HEK293 (cell line): ENCODE results near the gene FLNA.

Source experiments
- FEZF1 ChIP-seq: fragments of 450-650 bp; formaldehyde crosslinking; IDR thresholded peaks from 2 replicates; pipeline ENCODE4 v1.5.1; 2016; ENCODE audit warnings: missing biosample characterization, missing genetic modification characterization
- GLI4 ChIP-seq: fragments of 450-650 bp; formaldehyde crosslinking; IDR thresholded peaks from 2 replicates; pipeline ENCODE4 v1.5.1; 2016; ENCODE audit warnings: missing biosample characterization, missing genetic modification characterization
- MZF1 ChIP-seq: fragments of 450-650 bp; formaldehyde crosslinking; IDR thresholded peaks from 2 replicates; pipeline ENCODE4 v1.5.1; 2017; ENCODE audit warnings: missing biosample characterization, missing genetic modification characterization, borderline replicate concordance
- OSR2 ChIP-seq: fragments of 450-650 bp; formaldehyde crosslinking; IDR thresholded peaks from 2 replicates; pipeline ENCODE4 v1.5.1; 2016; ENCODE audit warnings: missing biosample characterization, missing genetic modification characterization
- OVOL3 ChIP-seq: fragments of 450-650 bp; formaldehyde crosslinking; IDR thresholded peaks from 2 replicates; pipeline ENCODE4 v1.5.1; 2016; ENCODE audit warnings: missing biosample characterization, missing genetic modification characterization
- SALL2 ChIP-seq: fragments of 450-650 bp; formaldehyde crosslinking; IDR thresholded peaks from 2 replicates; pipeline ENCODE4 v1.5.0; 2017; ENCODE audit warnings: missing biosample characterization, mild to moderate bottlenecking, missing genetic modification characterization, borderline replicate concordance
- SETDB1 ChIP-seq: IDR thresholded peaks from one replicate; pipeline ENCODE4 v1.6.1; 2017; ENCODE audit warnings: mild to moderate bottlenecking, low read length, moderate library complexity, mixed read lengths; ENCODE audit not compliant: insufficient read length
- TRIM28 ChIP-seq: IDR thresholded peaks from 2 replicates; pipeline ENCODE4 v1.6.1; 2011; ENCODE audit warnings: low read length, control low read depth, borderline replicate concordance
- ZNF133 ChIP-seq: fragments of 450-650 bp; formaldehyde crosslinking; IDR thresholded peaks from 2 replicates; pipeline ENCODE4 v1.5.1; 2016; ENCODE audit warnings: missing biosample characterization, missing genetic modification characterization
- ZNF138 ChIP-seq: fragments of 450-650 bp; formaldehyde crosslinking; IDR thresholded peaks from 2 replicates; pipeline ENCODE4 v1.5.1; 2016; ENCODE audit warnings: missing biosample characterization, missing genetic modification characterization, borderline replicate concordance
- ZNF184 ChIP-seq: fragments of 450-650 bp; IDR thresholded peaks from 2 replicates; pipeline ENCODE4 v1.5.1; 2018; ENCODE audit warnings: missing biosample characterization, mild to moderate bottlenecking, missing genetic modification characterization
- ZNF223 ChIP-seq: fragments of 450-650 bp; formaldehyde crosslinking; IDR thresholded peaks from 2 replicates; pipeline ENCODE4 v1.5.1; 2016; ENCODE audit warnings: missing biosample characterization, missing genetic modification characterization
- ZNF510 ChIP-seq: fragments of 450-650 bp; formaldehyde crosslinking; IDR thresholded peaks from 2 replicates; pipeline ENCODE4 v1.5.1; 2018; ENCODE audit warnings: mild to moderate bottlenecking, missing genetic modification characterization, missing biosample characterization; ENCODE audit not compliant: insufficient replicate concordance
- ZNF521 ChIP-seq: fragments of 450-650 bp; formaldehyde crosslinking; IDR thresholded peaks from 2 replicates; pipeline ENCODE4 v1.5.1; 2017; ENCODE audit warnings: missing biosample characterization, mild to moderate bottlenecking, missing genetic modification characterization
- ZNF560 ChIP-seq: fragments of 450-650 bp; formaldehyde crosslinking; IDR thresholded peaks from 2 replicates; pipeline ENCODE4 v1.5.1; 2017; ENCODE audit warnings: missing biosample characterization, missing genetic modification characterization, borderline replicate concordance
- ZNF571 ChIP-seq: fragments of 450-650 bp; formaldehyde crosslinking; IDR thresholded peaks from 2 replicates; pipeline ENCODE4 v1.5.0; 2017; ENCODE audit warnings: missing biosample characterization, missing genetic modification characterization
- ZNF596 ChIP-seq: fragments of 450-650 bp; IDR thresholded peaks from 2 replicates; pipeline ENCODE4 v1.5.0; 2018; ENCODE audit warnings: missing biosample characterization, mild to moderate bottlenecking, missing genetic modification characterization, moderate library complexity
- ZNF610 ChIP-seq: fragments of 450-650 bp; formaldehyde crosslinking; IDR thresholded peaks from 2 replicates; pipeline ENCODE4 v1.5.1; 2016; ENCODE audit warnings: missing biosample characterization, missing genetic modification characterization, borderline replicate concordance
- ZNF707 ChIP-seq: fragments of 450-650 bp; formaldehyde crosslinking; IDR thresholded peaks from 2 replicates; pipeline ENCODE4 v1.5.1; 2016; ENCODE audit warnings: missing biosample characterization, missing genetic modification characterization
- ZNF747 ChIP-seq: fragments of 450-650 bp; formaldehyde crosslinking; IDR thresholded peaks from 2 replicates; pipeline ENCODE4 v1.5.1; 2016; ENCODE audit warnings: missing biosample characterization, missing genetic modification characterization
- ZNF837 ChIP-seq: fragments of 450-650 bp; formaldehyde crosslinking; IDR thresholded peaks from 2 replicates; pipeline ENCODE4 v1.5.1; 2016; ENCODE audit warnings: missing biosample characterization, missing genetic modification characterization
- TF ChIP-seq, protein P1 (sequence below): fragments of 450-650 bp; formaldehyde crosslinking; IDR thresholded peaks from 2 replicates; pipeline ENCODE4 v1.5.1; 2016; ENCODE audit warnings: missing biosample characterization, missing genetic modification characterization
- TF ChIP-seq, protein P2 (sequence below): fragments of 450-650 bp; formaldehyde crosslinking; IDR thresholded peaks from 2 replicates; pipeline ENCODE4 v1.5.1; 2016; ENCODE audit warnings: missing biosample characterization, missing genetic modification characterization
- TF ChIP-seq, protein P3 (sequence below): fragments of 450-650 bp; formaldehyde crosslinking; IDR thresholded peaks from 2 replicates; pipeline ENCODE4 v1.5.1; 2017; ENCODE audit warnings: missing biosample characterization, mild to moderate bottlenecking, missing genetic modification characterization, moderate library complexity
- TF ChIP-seq, protein P4 (sequence below): fragments of 450-650 bp; formaldehyde crosslinking; IDR thresholded peaks from 2 replicates; pipeline ENCODE4 v1.5.1; 2016; ENCODE audit warnings: missing biosample characterization, missing genetic modification characterization
- TF ChIP-seq, protein P5 (sequence below): fragments of 450-650 bp; formaldehyde crosslinking; IDR thresholded peaks from 2 replicates; pipeline ENCODE4 v1.5.1; 2017; ENCODE audit warnings: missing biosample characterization, missing genetic modification characterization
- TF ChIP-seq, protein P6 (sequence below): fragments of 450-650 bp; formaldehyde crosslinking; IDR thresholded peaks from 2 replicates; pipeline ENCODE4 v1.5.1; 2017; ENCODE audit warnings: missing biosample characterization, missing genetic modification characterization
- TF ChIP-seq, protein P7 (sequence below): fragments of 450-650 bp; formaldehyde crosslinking; IDR thresholded peaks from 2 replicates; pipeline ENCODE4 v1.5.1; 2016; ENCODE audit warnings: missing biosample characterization, missing genetic modification characterization

FLNA gene

DNA sequence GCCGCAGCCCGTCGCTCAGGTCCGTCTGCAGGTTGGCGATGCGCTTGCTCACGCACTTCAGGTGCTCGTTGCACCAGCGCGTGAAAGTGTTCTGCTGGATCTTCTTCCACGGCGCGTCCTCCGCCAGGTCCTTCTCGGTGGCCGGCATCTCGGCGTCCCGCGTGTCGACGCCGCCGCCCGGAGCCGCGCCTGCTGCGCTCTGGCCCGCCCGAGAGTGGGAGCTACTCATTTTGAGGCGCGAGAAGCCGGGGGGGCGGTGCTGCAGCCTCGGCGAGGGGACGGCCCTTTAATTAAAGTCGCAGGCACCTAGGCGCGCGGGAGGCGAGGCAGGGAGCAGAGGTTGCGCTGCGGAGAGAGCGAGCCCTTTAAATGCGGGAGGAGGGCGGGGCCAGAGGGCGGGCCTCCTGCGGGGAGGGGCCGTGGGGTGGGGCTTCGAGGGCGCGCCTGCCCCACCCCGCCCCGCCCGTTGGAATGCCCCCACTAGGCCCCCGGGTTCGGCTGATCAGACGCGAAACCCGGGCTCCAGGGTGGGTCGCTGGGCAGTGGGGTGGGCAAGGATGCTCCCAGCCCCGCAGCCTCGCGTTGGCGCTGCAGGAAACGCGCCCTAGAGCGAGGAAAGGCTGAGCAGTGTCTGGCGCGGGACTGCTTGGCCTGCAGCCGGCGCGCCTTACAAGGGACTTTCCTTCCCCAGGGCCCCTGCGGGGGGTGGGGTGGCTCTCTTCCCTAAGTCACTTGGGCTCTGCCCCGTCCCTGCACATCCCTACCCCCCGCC lies 3.2 kb downstream of the FLNA start (continued):
- TF ChIP-seq, protein P1, sequence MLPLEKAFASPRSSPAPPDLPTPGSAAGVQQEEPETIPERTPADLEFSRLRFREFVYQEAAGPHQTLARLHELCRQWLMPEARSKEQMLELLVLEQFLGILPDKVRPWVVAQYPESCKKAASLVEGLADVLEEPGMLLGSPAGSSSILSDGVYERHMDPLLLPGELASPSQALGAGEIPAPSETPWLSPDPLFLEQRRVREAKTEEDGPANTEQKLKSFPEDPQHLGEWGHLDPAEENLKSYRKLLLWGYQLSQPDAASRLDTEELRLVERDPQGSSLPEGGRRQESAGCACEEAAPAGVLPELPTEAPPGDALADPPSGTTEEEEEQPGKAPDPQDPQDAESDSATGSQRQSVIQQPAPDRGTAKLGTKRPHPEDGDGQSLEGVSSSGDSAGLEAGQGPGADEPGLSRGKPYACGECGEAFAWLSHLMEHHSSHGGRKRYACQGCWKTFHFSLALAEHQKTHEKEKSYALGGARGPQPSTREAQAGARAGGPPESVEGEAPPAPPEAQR: no peak
- TF ChIP-seq ZNF596 (tag by site-specific recombination) (no peak), OSR2 (tag by site-specific recombination) (no peak), ZNF707 (tag by site-specific recombination) (no peak), ZNF138 (tag by site-specific recombination) (no peak), ZNF223 (no peak), ZNF510 (no peak), ZNF521 (tag by site-specific recombination) (no peak), ZNF571 (tag by site-specific recombination) (no peak), GLI4 (tag by site-specific recombination) (peak; percentile 91; the same call in 1 of the 2 replicates), ZNF747 (tag by site-specific recombination) (0 out of 2 replicates have a peak, but pooled peaks have one; percentile 58), MZF1 (no peak), ZNF133 (no peak), SALL2 (tag by site-specific recombination) (no peak), ZNF560 (tag by site-specific recombination) (no peak), ZNF837 (tag by site-specific recombination) (peak; percentile 60; the same call in 1 of the 2 replicates), ZNF610 (tag by site-specific recombination) (no peak), ZNF184 (tag by site-specific recombination) (no peak), TRIM28 (no peak), SETDB1 (no peak), FEZF1 (tag by site-specific recombination) (no peak), OVOL3 (tag by site-specific recombination) (no peak)
- TF ChIP-seq, protein P2, sequence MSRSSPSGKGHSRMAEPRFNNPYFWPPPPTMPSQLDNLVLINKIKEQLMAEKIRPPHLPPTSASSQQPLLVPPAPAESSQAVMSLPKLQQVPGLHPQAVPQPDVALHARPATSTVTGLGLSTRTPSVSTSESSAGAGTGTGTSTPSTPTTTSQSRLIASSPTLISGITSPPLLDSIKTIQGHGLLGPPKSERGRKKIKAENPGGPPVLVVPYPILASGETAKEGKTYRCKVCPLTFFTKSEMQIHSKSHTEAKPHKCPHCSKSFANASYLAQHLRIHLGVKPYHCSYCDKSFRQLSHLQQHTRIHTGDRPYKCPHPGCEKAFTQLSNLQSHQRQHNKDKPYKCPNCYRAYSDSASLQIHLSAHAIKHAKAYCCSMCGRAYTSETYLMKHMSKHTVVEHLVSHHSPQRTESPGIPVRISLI (tag by site-specific recombination): no peak
- TF ChIP-seq, protein P3, sequence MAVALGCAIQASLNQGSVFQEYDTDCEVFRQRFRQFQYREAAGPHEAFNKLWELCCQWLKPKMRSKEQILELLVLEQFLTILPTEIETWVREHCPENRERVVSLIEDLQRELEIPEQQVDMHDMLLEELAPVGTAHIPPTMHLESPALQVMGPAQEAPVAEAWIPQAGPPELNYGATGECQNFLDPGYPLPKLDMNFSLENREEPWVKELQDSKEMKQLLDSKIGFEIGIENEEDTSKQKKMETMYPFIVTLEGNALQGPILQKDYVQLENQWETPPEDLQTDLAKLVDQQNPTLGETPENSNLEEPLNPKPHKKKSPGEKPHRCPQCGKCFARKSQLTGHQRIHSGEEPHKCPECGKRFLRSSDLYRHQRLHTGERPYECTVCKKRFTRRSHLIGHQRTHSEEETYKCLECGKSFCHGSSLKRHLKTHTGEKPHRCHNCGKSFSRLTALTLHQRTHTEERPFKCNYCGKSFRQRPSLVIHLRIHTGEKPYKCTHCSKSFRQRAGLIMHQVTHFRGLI (tag by site-specific recombination): 0 out of 2 replicates have a peak, but pooled peaks have one; percentile 16
- TF ChIP-seq, protein P4, sequence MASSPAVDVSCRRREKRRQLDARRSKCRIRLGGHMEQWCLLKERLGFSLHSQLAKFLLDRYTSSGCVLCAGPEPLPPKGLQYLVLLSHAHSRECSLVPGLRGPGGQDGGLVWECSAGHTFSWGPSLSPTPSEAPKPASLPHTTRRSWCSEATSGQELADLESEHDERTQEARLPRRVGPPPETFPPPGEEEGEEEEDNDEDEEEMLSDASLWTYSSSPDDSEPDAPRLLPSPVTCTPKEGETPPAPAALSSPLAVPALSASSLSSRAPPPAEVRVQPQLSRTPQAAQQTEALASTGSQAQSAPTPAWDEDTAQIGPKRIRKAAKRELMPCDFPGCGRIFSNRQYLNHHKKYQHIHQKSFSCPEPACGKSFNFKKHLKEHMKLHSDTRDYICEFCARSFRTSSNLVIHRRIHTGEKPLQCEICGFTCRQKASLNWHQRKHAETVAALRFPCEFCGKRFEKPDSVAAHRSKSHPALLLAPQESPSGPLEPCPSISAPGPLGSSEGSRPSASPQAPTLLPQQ: peak; percentile 94
- TF ChIP-seq, protein P5, sequence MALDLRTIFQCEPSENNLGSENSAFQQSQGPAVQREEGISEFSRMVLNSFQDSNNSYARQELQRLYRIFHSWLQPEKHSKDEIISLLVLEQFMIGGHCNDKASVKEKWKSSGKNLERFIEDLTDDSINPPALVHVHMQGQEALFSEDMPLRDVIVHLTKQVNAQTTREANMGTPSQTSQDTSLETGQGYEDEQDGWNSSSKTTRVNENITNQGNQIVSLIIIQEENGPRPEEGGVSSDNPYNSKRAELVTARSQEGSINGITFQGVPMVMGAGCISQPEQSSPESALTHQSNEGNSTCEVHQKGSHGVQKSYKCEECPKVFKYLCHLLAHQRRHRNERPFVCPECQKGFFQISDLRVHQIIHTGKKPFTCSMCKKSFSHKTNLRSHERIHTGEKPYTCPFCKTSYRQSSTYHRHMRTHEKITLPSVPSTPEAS: no peak
- TF ChIP-seq, protein P6, sequence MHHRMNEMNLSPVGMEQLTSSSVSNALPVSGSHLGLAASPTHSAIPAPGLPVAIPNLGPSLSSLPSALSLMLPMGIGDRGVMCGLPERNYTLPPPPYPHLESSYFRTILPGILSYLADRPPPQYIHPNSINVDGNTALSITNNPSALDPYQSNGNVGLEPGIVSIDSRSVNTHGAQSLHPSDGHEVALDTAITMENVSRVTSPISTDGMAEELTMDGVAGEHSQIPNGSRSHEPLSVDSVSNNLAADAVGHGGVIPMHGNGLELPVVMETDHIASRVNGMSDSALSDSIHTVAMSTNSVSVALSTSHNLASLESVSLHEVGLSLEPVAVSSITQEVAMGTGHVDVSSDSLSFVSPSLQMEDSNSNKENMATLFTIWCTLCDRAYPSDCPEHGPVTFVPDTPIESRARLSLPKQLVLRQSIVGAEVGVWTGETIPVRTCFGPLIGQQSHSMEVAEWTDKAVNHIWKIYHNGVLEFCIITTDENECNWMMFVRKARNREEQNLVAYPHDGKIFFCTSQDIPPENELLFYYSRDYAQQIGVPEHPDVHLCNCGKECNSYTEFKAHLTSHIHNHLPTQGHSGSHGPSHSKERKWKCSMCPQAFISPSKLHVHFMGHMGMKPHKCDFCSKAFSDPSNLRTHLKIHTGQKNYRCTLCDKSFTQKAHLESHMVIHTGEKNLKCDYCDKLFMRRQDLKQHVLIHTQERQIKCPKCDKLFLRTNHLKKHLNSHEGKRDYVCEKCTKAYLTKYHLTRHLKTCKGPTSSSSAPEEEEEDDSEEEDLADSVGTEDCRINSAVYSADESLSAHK (tag by site-specific recombination): peak; percentile 51; the same call in 1 of the 2 replicates
- TF ChIP-seq, protein P7, sequence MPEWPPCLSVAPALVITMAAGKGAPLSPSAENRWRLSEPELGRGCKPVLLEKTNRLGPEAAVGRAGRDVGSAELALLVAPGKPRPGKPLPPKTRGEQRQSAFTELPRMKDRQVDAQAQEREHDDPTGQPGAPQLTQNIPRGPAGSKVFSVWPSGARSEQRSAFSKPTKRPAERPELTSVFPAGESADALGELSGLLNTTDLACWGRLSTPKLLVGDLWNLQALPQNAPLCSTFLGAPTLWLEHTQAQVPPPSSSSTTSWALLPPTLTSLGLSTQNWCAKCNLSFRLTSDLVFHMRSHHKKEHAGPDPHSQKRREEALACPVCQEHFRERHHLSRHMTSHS (tag by site-specific recombination): no peak
